SK-N-SH (cell line): ENCODE results near the gene SDHAF3. TPM values are rescaled to one million over a fixed set of nuclear protein-coding genes. Genes with fewer than 3 reads are reported as not detected.

Experiments
- CTCF ChIA-PET: fragments of 300-600, 350-600 bp; formaldehyde crosslinking; extraction: SDS; loops from one replicate; lab custom pipeline; 2021; lab: Yijun Ruan, JAX
- POLR2A ChIA-PET: fragments of 350-600 bp; sonication (Branson Sonifier 250); formaldehyde crosslinking; extraction: SDS; loops from one replicate; lab custom pipeline; 2020; ENCODE audit warnings: antibody characterized with exemption, inconsistent platforms; lab: Yijun Ruan, JAX
- DNase-seq: peaks from one replicate; pipeline ENCODE4 v3.0.0; 2012
- H2AFZ ChIP-seq: fragments of 200-600 bp; sonication (generic); 2 replicates; pipeline ENCODE4 v1.8.1; 2016; ENCODE audit warnings: antibody characterized with exemption, mild to moderate bottlenecking, low read depth
- H3F3A ChIP-seq: fragments of 200-600 bp; sonication (generic); replicated peaks from 2 replicates; pipeline ENCODE3; 2016; ENCODE audit warnings: antibody characterized with exemption, mild to moderate bottlenecking; ENCODE audit not compliant: insufficient read depth
- H3K27ac ChIP-seq, 2 experiments: fragments of 200-500 bp in 1 of 2; fragments of 200-600 bp in 1 of 2; sonication (Bioruptor generic) in 1 of 2; sonication (generic), shearing (Covaris generic) in 1 of 2; 2 replicates each; pipeline versions ENCODE4 v1.5.1 to v1.6.1; 2014 to 2016; ENCODE audit warnings: low read depth in 2 of 2, inconsistent platforms in 1 of 2, low read length in 1 of 2, mild to moderate bottlenecking in 1 of 2, mixed read lengths in 1 of 2
- H3K27me3 ChIP-seq: fragments of 200-600 bp; sonication (generic), shearing (Covaris generic); 2 replicates; pipeline ENCODE4 v1.6.1; 2016; ENCODE audit warnings: mixed run types; ENCODE audit not compliant: insufficient read depth
- H3K36me3 ChIP-seq, 2 experiments: fragments of 200-500 bp in 1 of 2; fragments of 200-600 bp in 1 of 2; sonication (Bioruptor generic) in 1 of 2; sonication (generic) in 1 of 2; replicated peaks in 1 of 2; 2 replicates each; pipeline versions ENCODE3 to v1.5.1; 2014 to 2016; ENCODE audit warnings: low read length in 1 of 2, mild to moderate bottlenecking in 1 of 2; ENCODE audit not compliant: insufficient read depth in 2 of 2, control insufficient read depth in 1 of 2
- H3K4me1 ChIP-seq, 2 experiments: fragments of 200-500 bp in 1 of 2; fragments of 200-600 bp in 1 of 2; sonication (Bioruptor generic) in 1 of 2; sonication (generic), shearing (Covaris generic) in 1 of 2; 2 replicates each; pipeline versions ENCODE4 v1.5.1 to v1.6.1; 2014 to 2016; ENCODE audit warnings: low read depth in 1 of 2, low read length in 1 of 2, mixed run types in 1 of 2; ENCODE audit not compliant: insufficient read depth in 2 of 2, control insufficient read depth in 1 of 2
- H3K4me2 ChIP-seq: fragments of 200-600 bp; sonication (generic), shearing (Covaris generic); 2 replicates; pipeline ENCODE4 v1.6.1; 2017; ENCODE audit warnings: mixed run types
- H3K4me3 ChIP-seq, 2 experiments: fragments of 200-500 bp in 1 of 2; fragments of 200-600 bp in 1 of 2; sonication (Bioruptor generic) in 1 of 2; sonication (generic), shearing (Covaris generic) in 1 of 2; 2 replicates each; pipeline versions ENCODE4 v1.5.1 to v1.8.1; 2014 to 2016; ENCODE audit warnings: low read depth in 2 of 2, inconsistent platforms in 1 of 2, low read length in 1 of 2, mild to moderate bottlenecking in 1 of 2, mixed read lengths in 1 of 2, moderate library complexity in 1 of 2
- H3K79me2 ChIP-seq: fragments of 200-600 bp; sonication (generic); 2 replicates; pipeline ENCODE4 v1.8.1; 2017; ENCODE audit warnings: mild to moderate bottlenecking; ENCODE audit not compliant: insufficient read depth
- H3K9ac ChIP-seq: fragments of 200-600 bp; sonication (generic); 2 replicates; pipeline ENCODE4 v1.6.1; 2017; ENCODE audit warnings: mixed run types
- H3K9me2 ChIP-seq: fragments of 200-600 bp; sonication (generic); 2 replicates; pipeline ENCODE4 v1.6.1; 2017; ENCODE audit warnings: mixed run types
- H3K9me3 ChIP-seq: fragments of 200-600 bp; sonication (generic); 2 replicates; pipeline ENCODE4 v1.6.1; 2017; ENCODE audit warnings: mixed run types, mild to moderate bottlenecking, moderate library complexity
- H4K20me1 ChIP-seq: fragments of 200-600 bp; sonication (generic); 2 replicates; pipeline ENCODE4 v1.6.1; 2017; ENCODE audit warnings: mild to moderate bottlenecking, mixed run types; ENCODE audit not compliant: insufficient read depth
- CHD2 ChIP-seq: fragments of 150-350 bp; IDR thresholded peaks from 2 replicates; pipeline ENCODE4 v1.6.1; 2018; ENCODE audit warnings: low read length; ENCODE audit not compliant: partially characterized antibody
- CTCF ChIP-seq: fragments of 200-600 bp; sonication (generic); IDR thresholded peaks from 2 replicates; pipeline ENCODE4 v1.6.1; 2017; ENCODE audit warnings: antibody characterized with exemption, mild to moderate bottlenecking, moderate library complexity
- ELF1 ChIP-seq: IDR thresholded peaks from 2 replicates; pipeline ENCODE4 v1.4.0; 2012
- EZH2phosphoT487 ChIP-seq: fragments of 200-600 bp; sonication (generic); IDR thresholded peaks from 2 replicates; pipeline ENCODE4 v1.6.1; 2017; ENCODE audit warnings: low read depth, mixed run types, mild to moderate bottlenecking, antibody characterized with exemption, moderate library complexity, borderline replicate concordance
- FOXM1 ChIP-seq: IDR thresholded peaks from 2 replicates; pipeline ENCODE4 v1.4.0; 2012; ENCODE audit warnings: low read depth, mild to moderate bottlenecking
- GABPA ChIP-seq: IDR thresholded peaks from 2 replicates; pipeline ENCODE4 v1.4.0; 2012; ENCODE audit warnings: low read depth, mild to moderate bottlenecking
- GATA2 ChIP-seq: sonication (generic); formaldehyde crosslinking; IDR thresholded peaks from 2 replicates; pipeline ENCODE4 v1.5.0; 2020; ENCODE audit warnings: mild to moderate bottlenecking, missing genetic modification reagents
- JUND ChIP-seq: IDR thresholded peaks from 2 replicates; pipeline ENCODE4 v1.4.0; 2012
- NFIC ChIP-seq: IDR thresholded peaks from 2 replicates; pipeline ENCODE4 v1.4.0; 2012; ENCODE audit warnings: borderline replicate concordance
- NRF1 ChIP-seq: IDR thresholded peaks from 2 replicates; pipeline ENCODE4 v1.6.1; 2012; ENCODE audit warnings: low read depth, mild to moderate bottlenecking, low read length
- PBX3 ChIP-seq: IDR thresholded peaks from 2 replicates; pipeline ENCODE4; 2012
- POLR2AphosphoS5 ChIP-seq: IDR thresholded peaks from 2 replicates; pipeline ENCODE4 v1.6.1; 2012; ENCODE audit warnings: low read depth, low read length
- RCOR1 ChIP-seq: fragments of 150-350 bp; IDR thresholded peaks from 2 replicates; pipeline ENCODE4 v1.6.1; 2017; ENCODE audit warnings: antibody characterized with exemption, low read length
- RXRA ChIP-seq: IDR thresholded peaks from 2 replicates; pipeline ENCODE4 v1.4.0; 2012; ENCODE audit warnings: low read depth, mild to moderate bottlenecking, borderline replicate concordance
- SIN3A ChIP-seq: IDR thresholded peaks from 2 replicates; pipeline ENCODE4 v1.6.1; 2012; ENCODE audit warnings: low read depth, mild to moderate bottlenecking, low read length, moderate library complexity, borderline replicate concordance
- SMC3 ChIP-seq: IDR thresholded peaks from 2 replicates; pipeline ENCODE4 v1.6.1; 2012; ENCODE audit warnings: low read depth, low read length, improper control_type of control experiment
- TCF12 ChIP-seq: IDR thresholded peaks from 2 replicates; pipeline ENCODE4 v1.4.0; 2012
- USF2 ChIP-seq: fragments of 150-350 bp; IDR thresholded peaks from 2 replicates; pipeline ENCODE4 v1.6.1; 2017; ENCODE audit warnings: antibody characterized with exemption, low read length, low read depth, borderline replicate concordance
- YY1 ChIP-seq: IDR thresholded peaks from 2 replicates; pipeline ENCODE4 v1.4.0; 2012; ENCODE audit warnings: low read depth, mild to moderate bottlenecking
- WGBS: methylation state at CpG from one replicate; pipeline ENCODE4 v1.1.6; 2017; ENCODE audit warnings: low lambda C conversion rate; 5-methylcytosine and 5-hydroxymethylcytosine counted together
- polyA plus RNA-seq, 3 experiments: library from polyadenylated mRNA; depleted of rRNA; stranded (reverse); fragments of >200 nt; gene quantifications; 2 replicates each; pipeline ENCODE4 v1.2.3, GENCODE V29; 2012

SDHAF3 gene
- polyA plus RNA-seq, 1 of the 3 experiments (the other 2 are of a cell fraction): 17.0 TPM

- Histone ChIP-seq H3K4me3 (no peak overlapping the region), H4K20me1 (no peaks in the 10 kb centered on the region), H3K79me2 (no peaks in the 10 kb centered on the region), H3K9me2 (no peaks in the 10 kb centered on the region; the same call in 1 of the 2 replicates), H3K27me3 (no peaks in the 10 kb centered on the region), H2AFZ (no peak overlapping the region), H3K4me1 (no peaks in the 10 kb centered on the region), H3K9me3 (no peaks in the 10 kb centered on the region), H3F3A (no peaks in the 10 kb centered on the region), H3K27ac (no peak overlapping the region), H3K4me2 (no peak overlapping the region), H3K9ac (no peak overlapping the region), H3K36me3 (no peaks in the 10 kb centered on the region)
- POLR2A ChIA-PET: no interaction called here
- TF ChIP-seq GATA2 (CRISPR knock-in tag): no peak
- no peak for TF ChIP-seq YY1
- CTCF ChIA-PET: interaction anchor here (1.2 kb wide), 1 partner anchor 14 kb away, joined by 4 read pairs; no protein-coding TSS in a partner anchor
- 94% methylated on average over 2 of the region's 2 CpGs for WGBS
- DNase-seq: no peak
These were observed 48.8 kb downstream of the SDHAF3 start for GRCh38 chr7:97166308-97166707.

GRCh38 chr7:97167176-97167575 is 49.7 kb downstream of the SDHAF3 start:
- no peak for TF ChIP-seq SMC3
- no peak for TF ChIP-seq CTCF
- no peak for TF ChIP-seq POLR2AphosphoS5
- no peak for TF ChIP-seq TCF12
- no peak for TF ChIP-seq PBX3
- no peak for TF ChIP-seq CHD2
- no peak for TF ChIP-seq SIN3A
- TF ChIP-seq EZH2phosphoT487: no peak
- TF ChIP-seq NFIC: no peak
- TF ChIP-seq FOXM1: no peak
- TF ChIP-seq JUND: no peak
- TF ChIP-seq GABPA: no peak
- no peak for TF ChIP-seq RCOR1
- TF ChIP-seq NRF1: no peak
- no peak for TF ChIP-seq RXRA
- no peak for TF ChIP-seq USF2
- no peak for TF ChIP-seq ELF1
- H3K27me3 ChIP-seq: no peaks in the 10 kb centered on the region
- H3K4me2 ChIP-seq: no peak overlapping the region
- no peaks in the 10 kb centered on the region for H3K36me3 ChIP-seq
- H3K79me2 ChIP-seq: no peaks in the 10 kb centered on the region
- 82% methylated on average over 4 of the region's 4 CpGs for WGBS
- no peaks in the 10 kb centered on the region for H3K4me1 ChIP-seq
- H2AFZ ChIP-seq: no peak overlapping the region
- no peaks in the 10 kb centered on the region for H3K9me3 ChIP-seq
- DNase-seq: no peak
- no peak overlapping the region for H3K27ac ChIP-seq
- CTCF ChIA-PET: no interaction called here
- no peak overlapping the region for H3K4me3 ChIP-seq
- no peaks in the 10 kb centered on the region for H3F3A ChIP-seq
- no peaks in the 10 kb centered on the region for H4K20me1 ChIP-seq
- POLR2A ChIA-PET: no interaction called here
- H3K9me2 ChIP-seq: no peaks in the 10 kb centered on the region; the same call in 1 of the 2 replicates
- H3K9ac ChIP-seq: no peak overlapping the region
